T-cell (primary cell): ENCODE results near the gene C9orf72. TPM values are rescaled to one million over a fixed set of nuclear protein-coding genes. Genes with fewer than 3 reads are reported as not detected.

Experiments
- ATAC-seq, 4 experiments: fragments of 200-7000 bp in 3 of 4; fragments of 150-1000 bp in 1 of 4; cut with Tn5 transposase; replicated peaks in 1 of 4; 1 replicate in 3 of 4; 2 replicates in 1 of 4; pipeline ENCODE4 v1.10.0; 2021; ENCODE audit warnings: moderate library complexity in 3 of 4, mild to moderate bottlenecking in 2 of 4, moderate number of reproducible peaks in 1 of 4
- CTCF ChIA-PET, 2 donors: fragments of 300-600 bp; sonication (Branson Sonifier 250); formaldehyde crosslinking; loops; one replicate each; lab custom pipeline; 2022; ENCODE audit warnings: antibody characterized with exemption in 2 of 2; lab: Charles Lee
- POLR2A ChIA-PET, 2 donors: fragments of 300-600 bp; sonication (Branson Sonifier 250); formaldehyde crosslinking; loops; one replicate each; lab custom pipeline; 2022; ENCODE audit warnings: antibody characterized with exemption in 2 of 2; lab: Charles Lee
- DNase-seq, 35 experiments: peaks; one replicate each; pipeline versions ENCODE4 v3.0.0 to v3.0.0-alpha.2; 2013 to 2023
- H3K27ac ChIP-seq: one replicate; pipeline ENCODE4 v1.5.1; 2013; ENCODE audit warnings: low read length
- H3K27me3 ChIP-seq, 2 experiments: replicated peaks in 1 of 2; 1 replicate in 1 of 2; 2 replicates in 1 of 2; pipeline versions ENCODE4 v1.6.1 to v1.7.0; 2013; ENCODE audit warnings: low read length in 1 of 2, mixed read lengths in 1 of 2; ENCODE audit not compliant: control insufficient read depth in 2 of 2, insufficient read depth in 2 of 2; ENCODE audit errors: extremely low read depth in 1 of 2
- H3K36me3 ChIP-seq, 2 donors: 1 replicate in 1 of 2; 2 replicates in 1 of 2; pipeline versions ENCODE4 v1.6.1 to v1.7.0; 2013; ENCODE audit warnings: low read length in 1 of 2; ENCODE audit not compliant: control insufficient read depth in 2 of 2, insufficient read depth in 1 of 2; ENCODE audit errors: extremely low read depth in 1 of 2
- H3K4me1 ChIP-seq, 2 experiments: 1 replicate in 1 of 2; 2 replicates in 1 of 2; pipeline versions ENCODE4 v1.6.1 to v1.7.0; 2013; ENCODE audit warnings: low read length in 2 of 2, mixed read lengths in 1 of 2; ENCODE audit not compliant: insufficient read depth in 2 of 2, control insufficient read depth in 1 of 2; ENCODE audit errors: extremely low read depth in 1 of 2
- H3K4me3 ChIP-seq, 2 donors: 1 replicate in 1 of 2; 2 replicates in 1 of 2; pipeline versions ENCODE4 v1.5.1 to v1.7.0; 2013; ENCODE audit warnings: mild to moderate bottlenecking in 2 of 2, low read length in 1 of 2, moderate library complexity in 1 of 2; ENCODE audit not compliant: control insufficient read depth in 1 of 2; ENCODE audit errors: extremely low read depth in 1 of 2
- H3K9me3 ChIP-seq: 2 replicates; pipeline ENCODE4 v1.7.0; 2013
- H3K27ac Mint-ChIP-seq, 2 donors: one replicate each; pipeline ENCODE4 v1.8.0; 2020 to 2021; ENCODE audit warnings: mild to moderate bottlenecking in 2 of 2, mixed read lengths in 2 of 2
- H3K27me3 Mint-ChIP-seq, 2 donors: one replicate each; pipeline ENCODE4 v1.8.0; 2021 to 2022; ENCODE audit warnings: mixed read lengths in 2 of 2
- H3K36me3 Mint-ChIP-seq: one replicate; pipeline ENCODE4 v1.8.0; 2021; ENCODE audit warnings: mixed read lengths
- H3K4me1 Mint-ChIP-seq, 3 donors: one replicate each; pipeline ENCODE4 v1.8.0; 2020 to 2022; ENCODE audit warnings: mixed read lengths in 3 of 3, mild to moderate bottlenecking in 1 of 3
- H3K4me3 Mint-ChIP-seq, 3 donors: one replicate each; pipeline ENCODE4 v1.8.0; 2020 to 2022; ENCODE audit warnings: mild to moderate bottlenecking in 3 of 3, mixed read lengths in 3 of 3, moderate library complexity in 3 of 3
- H3K9me3 Mint-ChIP-seq, 3 donors: one replicate each; pipeline ENCODE4 v1.8.0; 2020 to 2022; ENCODE audit warnings: mixed read lengths in 3 of 3
- WGBS: methylation state at CpG from one replicate; pipeline ENCODE4 v1.1.5; 2013; ENCODE audit warnings: missing lambda C conversion rate; ENCODE audit not compliant: insufficient coverage; 5-methylcytosine and 5-hydroxymethylcytosine counted together
- total RNA-seq, 35 experiments: library from RNA in 6 of 35; stranded (reverse) in 6 of 35; fragments of 120-200 nt in 1 of 35; gene quantifications; one replicate each; pipeline versions ENCODE4 v1.2.1 to v1.2.4 and lab custom pipeline; 2013 to 2026

The C9orf72 gene
- total RNA-seq, 5 donors from 2014 or later (not counting 1 experiment from before 2014, with no cell fraction given) = 17.8 to 29.3 (median 20.6) TPM

GRCh38 chr9:27523141-27523540 lies 50.1 kb downstream of the C9orf72 start:
- CTCF ChIA-PET = interaction anchor here in 1 of 2 donors (0.7 to 3.5 kb wide), 2 partner anchors 190 to 333 kb away, joined by 4 to 12 read pairs; no protein-coding TSS in a partner anchor
- ATAC-seq (no peak), DNase-seq (no peak)
- POLR2A ChIA-PET = interaction anchor here in 1 of 2 donors (0.6 kb wide), 1 partner anchor 37 kb away, joined by 3 read pairs; no protein-coding TSS in a partner anchor
- H3K27ac Mint-ChIP-seq = no peak overlapping the region
- H3K9me3 ChIP-seq = no peaks in the 10 kb centered on the region
- H3K27me3 ChIP-seq = peaks cover 0 to 7% of the 10 kb centered on the region in 2 experiments
- H3K4me1 Mint-ChIP-seq = peaks cover 0 to 5% (median 3%) of the 10 kb centered on the region in 3 donors
- H3K36me3 ChIP-seq = no peaks in the 10 kb centered on the region
- H3K27ac ChIP-seq = no peak overlapping the region
- H3K9me3 Mint-ChIP-seq = no peaks in the 10 kb centered on the region
- H3K4me3 ChIP-seq = no peak overlapping the region
- H3K4me3 Mint-ChIP-seq = no peak overlapping the region
- peaks cover 0 to 2% of the 10 kb centered on the region in 2 donors for H3K27me3 Mint-ChIP-seq
- peaks cover 4 to 5% of the 10 kb centered on the region in 2 experiments for H3K4me1 ChIP-seq
- H3K36me3 Mint-ChIP-seq = peaks cover 3% of the 10 kb centered on the region

- Histone ChIP-seq H3K4me1 (no peaks in the 10 kb centered on the region), H3K27ac (no peak overlapping the region), H3K4me3 (no peak overlapping the region), H3K9me3 (no peaks in the 10 kb centered on the region), H3K27me3 (no peaks in the 10 kb centered on the region), H3K36me3 (no peaks in the 10 kb centered on the region)
- Mint-ChIP-seq H3K36me3 (peaks cover 3% of the 10 kb centered on the region), H3K9me3 (no peaks in the 10 kb centered on the region), H3K4me1 (no peaks in the 10 kb centered on the region), H3K27ac (no peak overlapping the region), H3K27me3 (no peaks in the 10 kb centered on the region), H3K4me3 (no peak overlapping the region)
- no CpG with 5 or more reads among the region's 4 CpGs for WGBS
- ChIA-PET POLR2A (no interaction called here), CTCF (interaction anchor here in 1 of 2 donors (0.6 kb wide), 1 partner anchor 51 kb away, joined by 3 read pairs; no protein-coding TSS in a partner anchor)
- DNase-seq = no peak
- ATAC-seq = no peak
These were observed 52.3 kb downstream of the C9orf72 start for GRCh38 chr9:27520986-27521385.

- Mint-ChIP-seq H3K27me3 (no peaks in the 10 kb centered on the region), H3K27ac (no peak overlapping the region), H3K4me3 (no peak overlapping the region), H3K9me3 (no peaks in the 10 kb centered on the region), H3K4me1 (no peaks in the 10 kb centered on the region), H3K36me3 (peaks cover 6% of the 10 kb centered on the region)
- Histone ChIP-seq H3K4me1 (no peaks in the 10 kb centered on the region), H3K4me3 (no peak overlapping the region), H3K9me3 (no peaks in the 10 kb centered on the region), H3K27me3 (no peaks in the 10 kb centered on the region), H3K27ac (no peak overlapping the region), H3K36me3 (no peaks in the 10 kb centered on the region)
- DNase-seq (no peak), ATAC-seq (no peak)
- 63% methylated on average over 4 of the region's 10 CpGs for WGBS
- ChIA-PET POLR2A (no interaction called here), CTCF (no interaction called here)
These were observed 53.5 kb downstream of the C9orf72 start for GRCh38 chr9:27519466-27520465.

- POLR2A ChIA-PET = no interaction called here
These were observed 54.5 kb downstream of the C9orf72 start for GRCh38 chr9:27518809-27519208.

GRCh38 chr9:27518006-27518405 lies 55.3 kb downstream of the C9orf72 start:
- Histone ChIP-seq H3K27ac (no peak overlapping the region), H3K27me3 (no peaks in the 10 kb centered on the region), H3K4me1 (no peaks in the 10 kb centered on the region), H3K9me3 (no peaks in the 10 kb centered on the region), H3K36me3 (no peaks in the 10 kb centered on the region), H3K4me3 (no peak overlapping the region)
- ChIA-PET POLR2A (no interaction called here), CTCF (interaction anchor here in 1 of 2 donors (0.5 kb wide), 2 partner anchors 58 to 102 kb away, joined by 4 to 5 read pairs; no protein-coding TSS in a partner anchor)
- Mint-ChIP-seq H3K36me3 (peaks cover 12% of the 10 kb centered on the region), H3K4me3 (no peak overlapping the region), H3K9me3 (no peaks in the 10 kb centered on the region), H3K27ac (no peak overlapping the region), H3K4me1 (no peaks in the 10 kb centered on the region), H3K27me3 (no peaks in the 10 kb centered on the region)
- WGBS = no CpG with 5 or more reads among the region's 2 CpGs
- no peak for ATAC-seq
- DNase-seq = no peak

More at GRCh38 chr9:27518809-27519208, 54.5 kb downstream of the C9orf72 start:
- WGBS = 92% methylated on average over 2 of the region's 4 CpGs
- H3K9me3 Mint-ChIP-seq = no peaks in the 10 kb centered on the region
- Histone ChIP-seq H3K27me3 (no peaks in the 10 kb centered on the region), H3K36me3 (no peaks in the 10 kb centered on the region), H3K4me1 (no peaks in the 10 kb centered on the region), H3K9me3 (no peaks in the 10 kb centered on the region), H3K4me3 (no peak overlapping the region), H3K27ac (no peak overlapping the region)
- no peak overlapping the region for H3K27ac Mint-ChIP-seq
- no peaks in the 10 kb centered on the region for H3K4me1 Mint-ChIP-seq
- peaks cover 6% of the 10 kb centered on the region for H3K36me3 Mint-ChIP-seq
- H3K4me3 Mint-ChIP-seq = no peak overlapping the region
- ATAC-seq (no peak), DNase-seq (no peak)
- no peaks in the 10 kb centered on the region for H3K27me3 Mint-ChIP-seq
- CTCF ChIA-PET = no interaction called here

- ChIA-PET POLR2A (no interaction called here), CTCF (interaction anchor here in 1 of 2 donors (0.6 kb wide), 1 partner anchor 17 kb away, joined by 3 read pairs; no protein-coding TSS in a partner anchor)
- Histone ChIP-seq H3K27me3 (no peaks in the 10 kb centered on the region), H3K4me3 (no peak overlapping the region), H3K36me3 (no peaks in the 10 kb centered on the region), H3K27ac (no peak overlapping the region), H3K9me3 (no peaks in the 10 kb centered on the region), H3K4me1 (no peaks in the 10 kb centered on the region)
- no peak for ATAC-seq
- no peak overlapping the region for H3K4me3 Mint-ChIP-seq
- H3K4me1 Mint-ChIP-seq = no peaks in the 10 kb centered on the region
- no peaks in the 10 kb centered on the region for H3K9me3 Mint-ChIP-seq
- no peaks in the 10 kb centered on the region for H3K27me3 Mint-ChIP-seq
- H3K27ac Mint-ChIP-seq = no peak overlapping the region
- peaks cover 13% of the 10 kb centered on the region for H3K36me3 Mint-ChIP-seq
- DNase-seq = no peak
- no CpG with 5 or more reads among the region's 2 CpGs for WGBS
These were observed 58.7 kb downstream of the C9orf72 start for GRCh38 chr9:27514551-27514950.
